Measurements from ENCODE around the gene TMEM94.

- no peak for TF ChIP-seq CTCF (IDR thresholded peaks at IDR 0.05)
- TF ChIP-seq POLR2A (IDR thresholded peaks at IDR 0.05) = no peak
- TF ChIP-seq POLR2AphosphoS5 (IDR thresholded peaks at IDR 0.05) = no peak
- no peak for TF ChIP-seq EP300 (IDR thresholded peaks at IDR 0.05; ENCODE audit: low read depth)
Observed at GRCh38 chr17:75514919-75515495, 58.6 kb downstream of the TMEM94 start.
